Prostate gland (tissue), 2 donors: ENCODE data around the gene NTNG2.

Experiments
- CTCF ChIP-seq, 4 experiments: fragments of 200-600 bp in 2 of 4; fragments of 450-650 bp in 2 of 4; sonication (generic) in 2 of 4; IDR thresholded peaks; 1 replicate in 3 of 4; 2 replicates in 1 of 4; pipeline ENCODE4 v1.5.1; 2016 to 2019; ENCODE audit warnings: antibody characterized with exemption in 4 of 4, mild to moderate bottlenecking in 2 of 4, moderate library complexity in 2 of 4
- POLR2A ChIP-seq: fragments of 450-650 bp; IDR thresholded peaks from one replicate; pipeline ENCODE4 v1.6.1; 2016; ENCODE audit warnings: antibody characterized with exemption, mild to moderate bottlenecking
- POLR2AphosphoS5 ChIP-seq: sonication (generic); formaldehyde crosslinking; IDR thresholded peaks from one replicate; pipeline ENCODE4 v1.6.1; 2017; ENCODE audit warnings: antibody characterized with exemption

GRCh38 chr9:132187121-132187620 lies 25.3 kb downstream of the NTNG2 start:
- no peak for TF ChIP-seq CTCF (IDR thresholded peaks at IDR 0.05)
- TF ChIP-seq POLR2AphosphoS5: no peak
- no peak for TF ChIP-seq POLR2A
